GM06990 (cell line): ENCODE measurements around the gene UPF2.
"Not testable (repeated sequence)": the region's sequence is repeated elsewhere in the genome, so short reads cannot be mapped to it uniquely, and the experiment has no call there.

Source experiments
- DNase-seq: peaks from one replicate; pipeline ENCODE4 v3.0.0-alpha.2; 2011; ENCODE audit not compliant: insufficient read length; ENCODE audit errors: extremely low read depth
- H3K27me3 ChIP-seq: replicated peaks from 2 replicates; pipeline ENCODE4 v1.6.0; 2011; ENCODE audit warnings: low read length; ENCODE audit not compliant: control insufficient read depth, insufficient read depth
- H3K36me3 ChIP-seq: 2 replicates; pipeline ENCODE4 v1.5.1; 2011; ENCODE audit warnings: low read length; ENCODE audit not compliant: control insufficient read depth, insufficient read depth
- H3K4me3 ChIP-seq: replicated peaks from 2 replicates; pipeline ENCODE4 v1.5.1; 2011; ENCODE audit warnings: low read depth, mild to moderate bottlenecking, control low read depth, low read length
- TF ChIP-seq, protein P1 (sequence below): IDR thresholded peaks from 2 replicates; pipeline ENCODE4 v1.5.1; 2011; ENCODE audit warnings: low read length, control low read depth, mild to moderate bottlenecking, inconsistent platforms; ENCODE audit not compliant: insufficient read depth, poor library complexity, severe bottlenecking

Gene UPF2

DNA sequence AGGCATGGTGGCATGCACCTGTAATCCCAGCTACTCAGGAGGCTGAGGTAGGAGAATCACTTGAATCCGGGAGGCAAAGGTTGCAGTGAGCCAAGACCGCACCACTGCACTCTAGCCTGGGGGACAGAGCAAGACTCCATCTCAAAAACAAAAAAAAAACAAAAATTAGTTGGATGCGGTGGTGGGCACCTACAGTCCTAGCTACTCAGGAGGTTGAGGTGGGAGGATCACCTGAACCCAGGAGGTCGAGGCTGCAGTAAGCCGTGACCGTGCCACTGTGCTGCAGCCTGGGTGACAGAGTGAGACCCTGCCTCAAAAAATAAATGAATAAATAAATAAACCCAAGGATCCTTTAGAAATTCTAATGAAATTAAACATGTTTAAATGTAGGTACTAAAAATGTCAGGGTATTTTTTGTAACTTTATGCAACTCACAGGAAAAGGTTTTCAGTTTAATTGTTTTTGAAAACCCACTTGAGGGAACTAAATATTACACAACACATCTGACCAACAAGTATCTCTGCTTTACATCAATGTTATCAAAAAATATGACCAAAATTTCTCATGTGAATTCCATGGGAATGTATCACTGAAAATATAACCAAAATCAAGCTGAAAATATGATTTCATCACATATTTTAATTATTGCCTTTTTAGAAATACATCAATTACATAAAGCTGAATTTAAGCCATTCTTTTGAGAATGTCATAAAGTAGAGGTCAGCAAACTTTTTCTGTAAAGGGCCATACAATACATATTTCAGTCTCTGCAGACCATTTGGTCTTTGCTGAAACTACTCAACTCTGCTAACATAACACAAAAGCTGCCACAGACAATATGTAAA, 23.9 kb downstream of the UPF2 start:
- TF ChIP-seq, protein P1, sequence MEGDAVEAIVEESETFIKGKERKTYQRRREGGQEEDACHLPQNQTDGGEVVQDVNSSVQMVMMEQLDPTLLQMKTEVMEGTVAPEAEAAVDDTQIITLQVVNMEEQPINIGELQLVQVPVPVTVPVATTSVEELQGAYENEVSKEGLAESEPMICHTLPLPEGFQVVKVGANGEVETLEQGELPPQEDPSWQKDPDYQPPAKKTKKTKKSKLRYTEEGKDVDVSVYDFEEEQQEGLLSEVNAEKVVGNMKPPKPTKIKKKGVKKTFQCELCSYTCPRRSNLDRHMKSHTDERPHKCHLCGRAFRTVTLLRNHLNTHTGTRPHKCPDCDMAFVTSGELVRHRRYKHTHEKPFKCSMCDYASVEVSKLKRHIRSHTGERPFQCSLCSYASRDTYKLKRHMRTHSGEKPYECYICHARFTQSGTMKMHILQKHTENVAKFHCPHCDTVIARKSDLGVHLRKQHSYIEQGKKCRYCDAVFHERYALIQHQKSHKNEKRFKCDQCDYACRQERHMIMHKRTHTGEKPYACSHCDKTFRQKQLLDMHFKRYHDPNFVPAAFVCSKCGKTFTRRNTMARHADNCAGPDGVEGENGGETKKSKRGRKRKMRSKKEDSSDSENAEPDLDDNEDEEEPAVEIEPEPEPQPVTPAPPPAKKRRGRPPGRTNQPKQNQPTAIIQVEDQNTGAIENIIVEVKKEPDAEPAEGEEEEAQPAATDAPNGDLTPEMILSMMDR = no peak
- Histone ChIP-seq H3K27me3 (no peaks in the 10 kb centered on the region), H3K36me3 (peaks cover 1% of the 10 kb centered on the region; the same call in 1 of the 2 replicates), H3K4me3 (no peak overlapping the region)
- no peak for DNase-seq

- TF ChIP-seq, protein P1 = no peak
- Histone ChIP-seq H3K27me3 (no peaks in the 10 kb centered on the region), H3K36me3 (peaks cover 9% of the 10 kb centered on the region), H3K4me3 (no peak overlapping the region)
- DNase-seq = no peak
These were observed 28.7 kb downstream of the UPF2 start for GRCh38 chr10:12013926-12014325.

- H3K27me3 ChIP-seq, H3K4me3 ChIP-seq, DNase-seq, H3K36me3 ChIP-seq: not testable (repeated sequence)
These were observed 29.2 kb downstream of the UPF2 start for GRCh38 chr10:12013391-12013790.

DNA sequence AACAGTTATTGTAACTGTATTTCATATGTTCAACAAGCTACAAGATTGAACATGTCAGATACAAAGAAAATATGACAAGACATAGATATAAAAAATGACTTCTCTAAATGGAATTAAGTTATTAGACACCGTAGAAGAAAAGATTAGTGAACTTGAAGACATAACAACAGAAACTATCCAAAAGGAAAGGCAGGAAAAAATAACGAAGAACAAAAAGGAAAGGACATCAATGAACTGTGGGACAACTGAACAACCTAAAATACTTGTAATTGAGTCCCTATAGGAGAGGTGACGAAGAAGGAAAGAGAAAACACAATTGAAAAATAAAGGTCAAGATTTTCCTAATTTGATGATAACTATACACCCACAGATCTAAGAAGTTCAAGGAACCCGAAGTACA, 32.3 kb downstream of the UPF2 start:
- no peak for DNase-seq
- TF ChIP-seq, protein P1 = no peak
- no peaks in the 10 kb centered on the region for H3K27me3 ChIP-seq
- peaks cover 11% of the 10 kb centered on the region for H3K36me3 ChIP-seq
- H3K4me3 ChIP-seq = no peak overlapping the region

DNA sequence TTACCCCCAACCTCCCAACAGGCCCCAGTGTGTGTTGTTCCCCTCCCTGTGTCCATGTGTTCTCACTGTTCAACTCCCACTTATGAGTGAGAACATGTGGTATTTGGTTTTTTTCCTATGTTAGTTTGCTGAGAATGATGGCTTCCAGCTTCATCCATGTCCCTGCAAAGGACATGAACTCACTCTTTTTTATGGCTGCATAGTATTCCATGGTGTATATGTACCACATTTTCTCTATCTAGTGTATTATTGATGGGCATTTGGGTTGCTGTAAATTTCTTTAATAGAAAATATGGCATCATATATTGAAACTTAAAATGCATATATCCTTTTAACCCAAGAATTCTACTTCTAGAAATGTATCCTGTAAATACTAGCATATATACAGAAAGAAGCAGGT, 33.8 kb downstream of the UPF2 start:
- H3K4me3 ChIP-seq, DNase-seq, H3K27me3 ChIP-seq: not testable (repeated sequence)
- peaks cover 11% of the 10 kb centered on the region for H3K36me3 ChIP-seq

DNA sequence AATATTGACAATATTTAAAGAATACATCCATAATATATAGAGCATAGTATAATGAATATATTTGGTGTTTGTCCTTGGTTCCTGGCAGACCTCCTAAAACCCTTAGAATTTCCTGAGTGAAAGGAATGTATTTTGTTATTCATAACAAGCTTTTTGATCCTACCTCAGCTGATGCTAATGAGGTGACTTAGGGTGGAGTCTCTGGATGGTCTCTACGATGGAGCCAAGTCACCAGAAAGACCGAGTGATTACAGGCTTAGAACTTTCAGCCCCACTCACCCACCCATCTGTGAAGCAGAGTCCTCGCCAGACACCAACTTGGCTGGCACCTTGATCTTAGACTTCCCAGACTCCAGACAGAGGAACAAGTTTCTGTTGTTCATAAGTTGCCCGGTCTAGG, 35.9 kb downstream of the UPF2 start:
- Histone ChIP-seq H3K36me3 (peaks cover 13% of the 10 kb centered on the region), H3K4me3 (no peak overlapping the region), H3K27me3 (no peaks in the 10 kb centered on the region)
- no peak for DNase-seq
- TF ChIP-seq, protein P1 = no peak
